HG03571 (cell line): ENCODE data around the gene RNF38.
"Not testable (repeated sequence)": the region's sequence is repeated elsewhere in the genome, so short reads cannot be mapped to it uniquely, and the experiment has no call there.

Source experiments
- ATAC-seq: cut with Tn5 transposase; IDR thresholded peaks from one replicate; pipeline ENCODE4 v1.9.1; 2021; ENCODE audit not compliant: unreplicated experiment

Gene RNF38

DNA sequence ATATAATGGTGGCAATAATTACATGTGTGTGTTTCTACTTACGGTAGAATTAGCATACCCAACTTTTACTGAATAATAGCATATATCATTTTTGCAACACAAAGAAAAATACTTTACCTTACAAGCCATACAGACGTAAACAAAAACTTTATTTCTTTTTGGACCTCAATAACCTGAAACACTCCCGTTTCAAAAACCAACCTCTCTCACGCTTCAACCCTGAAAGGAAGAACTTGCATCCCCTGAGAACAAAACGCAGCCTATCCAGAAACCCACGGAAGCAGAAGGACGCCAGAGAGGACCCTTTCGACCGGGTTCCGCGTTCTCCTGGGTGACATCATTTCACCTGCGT is at the start of gene RNF38:
Gene RNF38 (minus strand): TSS at position 290 of the 352 bp plus-strand sequence. CDS start 161 bp downstream, at position 129.
- ATAC-seq = no peak

GRCh38 chr9:36448555-36448954 is 48.5 kb upstream of the RNF38 start:
- ATAC-seq = not testable (repeated sequence)

DNA sequence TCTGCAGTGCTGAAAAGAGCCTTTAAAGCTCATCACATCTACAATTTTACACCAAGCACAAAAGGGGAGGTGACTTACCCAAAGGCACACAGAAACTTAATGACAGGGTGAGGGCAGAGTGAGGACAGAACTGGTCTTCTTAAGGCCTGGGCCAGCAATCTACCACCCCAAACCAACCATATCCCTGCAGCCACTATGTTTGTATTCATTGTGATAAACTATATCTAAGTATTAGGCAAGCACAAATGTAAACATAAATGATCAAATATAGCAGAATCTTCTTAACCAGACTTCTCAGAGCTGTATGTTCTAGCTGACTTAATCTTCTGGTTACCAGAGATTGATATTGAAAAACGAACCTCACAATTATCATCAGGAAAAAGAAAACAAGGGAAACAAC is 47.9 kb upstream of the RNF38 start:
- ATAC-seq = no peak

DNA sequence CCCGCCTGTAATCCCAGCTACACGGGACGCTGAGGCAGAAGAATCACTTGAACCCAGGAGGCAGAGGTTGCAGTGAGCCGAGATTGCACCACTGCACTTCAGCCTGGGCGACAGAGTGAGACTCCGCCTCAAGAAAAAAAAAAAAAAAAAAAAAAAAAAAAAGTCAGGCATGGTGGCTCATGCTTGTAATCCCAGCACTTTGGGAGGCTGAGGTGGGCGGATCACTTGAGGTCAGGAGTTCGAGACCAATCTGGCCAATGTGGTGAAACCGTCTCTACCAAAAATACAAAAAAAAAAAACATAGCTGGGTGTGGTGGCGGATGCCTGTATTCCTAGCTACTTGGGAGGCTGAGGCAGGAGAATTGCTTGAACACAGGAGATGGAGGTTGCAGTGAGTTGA is 46.6 kb upstream of the RNF38 start:
- not testable (repeated sequence) for ATAC-seq

GRCh38 chr9:36445800-36446361 is 45.8 kb upstream of the RNF38 start:
- ATAC-seq = no peak

- no peak for ATAC-seq
Observed at GRCh38 chr9:36444203-36444602, 44.1 kb upstream of the RNF38 start.

GRCh38 chr9:36443581-36443980 is 43.5 kb upstream of the RNF38 start:
- no peak for ATAC-seq

DNA sequence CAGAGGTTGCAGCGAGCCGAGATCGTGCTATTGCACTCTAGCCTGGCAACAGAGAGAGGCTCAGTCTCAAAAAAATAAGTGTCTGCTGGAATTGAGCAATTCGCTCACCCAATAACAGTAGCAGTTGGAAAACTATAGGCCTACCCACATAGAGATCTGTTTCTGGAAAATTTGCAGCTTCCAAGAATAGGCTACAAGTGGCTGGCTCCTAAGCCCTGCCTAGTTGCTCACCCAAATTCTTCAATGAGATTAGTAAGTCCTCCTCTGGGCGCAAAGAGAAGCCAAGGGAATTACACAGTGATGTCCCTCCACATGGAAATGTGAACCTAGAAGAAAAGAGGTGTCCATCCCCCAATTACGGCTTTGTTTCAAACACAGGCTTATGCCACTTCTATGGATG is 42.6 kb upstream of the RNF38 start:
- no peak for ATAC-seq

- no peak for ATAC-seq
Observed at GRCh38 chr9:36441966-36442365, 41.9 kb upstream of the RNF38 start.

DNA sequence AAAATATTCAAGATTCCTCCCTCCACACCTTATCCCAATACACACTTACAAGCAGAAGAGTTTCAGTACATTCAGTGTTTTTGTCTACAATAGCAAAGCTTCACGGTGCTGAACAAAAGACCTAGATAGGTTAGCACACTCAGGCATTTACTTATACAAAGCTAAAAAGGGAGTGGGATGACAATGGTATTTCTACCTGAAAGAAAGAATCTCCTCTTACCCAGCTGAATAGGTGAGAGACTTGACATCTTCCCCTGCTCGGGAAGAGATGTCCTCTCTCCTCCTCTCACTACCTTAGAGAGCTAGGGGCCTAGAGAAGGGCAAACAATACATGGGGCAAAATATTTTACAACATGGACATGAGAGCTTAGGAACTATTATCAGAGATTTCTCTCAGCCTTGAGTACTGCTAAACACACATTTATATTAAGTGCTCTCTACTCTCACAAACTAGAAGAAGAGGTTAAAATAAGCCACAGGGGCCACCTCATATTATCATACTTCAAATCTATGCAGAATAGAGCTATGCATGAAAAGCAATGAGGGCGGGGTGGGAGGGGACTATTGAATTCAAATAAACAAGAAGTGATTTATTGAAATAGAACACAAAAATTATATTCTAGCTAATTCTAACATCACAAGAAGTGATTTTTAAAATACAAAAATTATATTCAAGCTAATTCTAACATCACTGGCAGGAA is 38.6 kb upstream of the RNF38 start:
- no peak for ATAC-seq

DNA sequence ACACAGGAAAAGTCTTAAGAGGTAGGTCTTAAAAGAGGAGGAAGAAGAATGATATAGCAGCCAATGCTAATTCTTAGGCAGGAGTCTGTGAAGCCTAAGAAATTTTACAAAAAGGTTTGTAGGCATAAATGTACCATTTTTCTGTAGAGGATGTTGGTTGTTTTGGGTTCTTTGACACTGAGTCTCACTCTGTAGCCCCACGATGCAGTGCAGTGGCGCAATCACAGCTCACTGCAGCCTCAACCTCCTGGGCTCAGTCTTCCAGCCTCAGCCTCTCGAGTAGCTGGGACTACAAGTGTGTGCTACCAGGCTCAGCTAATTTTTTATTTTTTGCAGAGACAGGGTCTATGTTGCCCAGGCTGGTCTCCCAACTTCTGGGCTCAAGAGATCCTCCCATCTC is 37.7 kb upstream of the RNF38 start:
- ATAC-seq = no peak

GRCh38 chr9:36436909-36437308 is 36.8 kb upstream of the RNF38 start:
- no peak for ATAC-seq

DNA sequence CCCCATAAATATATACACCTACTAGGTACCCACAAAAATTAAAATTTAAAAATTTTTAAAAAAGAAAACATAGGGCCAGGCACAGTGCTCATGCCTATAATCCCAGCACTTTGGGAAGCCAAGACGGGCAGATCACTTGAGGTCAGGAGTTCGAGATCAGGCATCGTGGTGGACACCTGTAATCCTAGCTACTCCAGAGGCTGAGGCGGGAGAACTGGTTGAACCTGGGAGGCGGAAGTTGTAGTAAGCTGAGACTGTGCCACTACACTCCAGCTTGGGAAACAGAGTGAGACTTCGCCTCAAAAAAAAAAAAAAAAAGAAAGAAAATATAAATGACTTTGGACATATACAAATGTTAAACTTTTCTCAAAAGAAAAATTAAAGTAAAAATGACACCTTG is 33.3 kb upstream of the RNF38 start:
- no peak for ATAC-seq

GRCh38 chr9:36431078-36431477 is 31.0 kb upstream of the RNF38 start:
- no peak for ATAC-seq

GRCh38 chr9:36426945-36427344 is 26.9 kb upstream of the RNF38 start:
- ATAC-seq = no peak

DNA sequence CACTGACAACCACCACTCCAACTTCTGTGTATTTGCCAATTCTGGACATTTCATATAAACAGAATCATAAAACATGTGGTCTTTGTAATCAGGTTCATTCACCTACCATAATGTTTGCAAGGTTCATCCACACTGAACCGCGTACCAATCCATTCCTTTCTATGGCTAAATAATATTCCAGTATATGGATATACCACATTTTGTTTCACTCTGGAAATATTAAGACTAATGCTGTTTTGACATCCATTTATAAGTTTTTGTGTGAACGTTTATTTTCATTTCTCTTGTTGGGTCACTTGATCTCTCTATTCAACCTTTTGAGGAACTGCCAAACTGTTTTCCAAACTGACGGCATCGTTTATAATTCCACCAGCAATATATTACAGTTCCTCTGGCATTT is 26.3 kb upstream of the RNF38 start:
- no peak for ATAC-seq

GRCh38 chr9:36424289-36425055 is 24.4 kb upstream of the RNF38 start:
- no peak for ATAC-seq

- no peak for ATAC-seq
Observed at GRCh38 chr9:36423206-36423605, 23.1 kb upstream of the RNF38 start.

GRCh38 chr9:36416890-36417289 is 16.8 kb upstream of the RNF38 start:
- no peak for ATAC-seq

DNA sequence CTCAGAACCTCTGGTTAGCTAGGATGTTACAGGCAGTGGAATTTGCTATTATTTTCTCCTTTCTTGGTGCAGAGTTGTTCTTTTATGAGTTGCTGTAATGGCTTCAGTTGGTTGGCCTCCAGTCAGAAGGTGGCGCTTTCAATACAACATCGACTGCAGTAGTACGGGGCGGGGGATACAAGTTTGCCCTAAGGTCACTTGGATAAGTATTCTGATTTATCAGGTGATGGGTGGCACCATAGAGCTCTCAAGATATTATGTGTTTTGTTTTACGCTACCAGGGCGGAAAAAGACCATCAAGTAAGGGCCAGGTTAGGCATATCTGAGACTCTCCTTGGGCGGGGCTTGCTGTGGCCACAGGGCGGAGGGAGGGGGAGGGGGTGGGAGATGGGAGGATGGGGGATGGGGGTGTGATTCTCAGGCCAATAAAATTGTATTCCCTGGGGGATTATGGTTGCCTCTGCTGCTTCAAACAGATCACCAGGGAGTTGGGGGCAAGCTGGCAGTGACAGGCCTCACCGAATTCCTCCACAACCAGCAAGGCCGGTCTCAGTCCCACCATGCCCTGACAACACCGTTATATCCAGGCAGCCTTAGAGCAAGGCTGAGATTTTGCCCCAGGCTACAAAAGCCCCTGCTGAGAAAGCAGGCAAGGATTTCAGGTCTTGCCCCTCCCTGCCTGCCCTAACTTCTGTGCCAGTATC is 15.9 kb upstream of the RNF38 start:
- ATAC-seq = no peak

- ATAC-seq = not testable (repeated sequence)
Observed at GRCh38 chr9:36411410-36411809, 11.3 kb upstream of the RNF38 start.

DNA sequence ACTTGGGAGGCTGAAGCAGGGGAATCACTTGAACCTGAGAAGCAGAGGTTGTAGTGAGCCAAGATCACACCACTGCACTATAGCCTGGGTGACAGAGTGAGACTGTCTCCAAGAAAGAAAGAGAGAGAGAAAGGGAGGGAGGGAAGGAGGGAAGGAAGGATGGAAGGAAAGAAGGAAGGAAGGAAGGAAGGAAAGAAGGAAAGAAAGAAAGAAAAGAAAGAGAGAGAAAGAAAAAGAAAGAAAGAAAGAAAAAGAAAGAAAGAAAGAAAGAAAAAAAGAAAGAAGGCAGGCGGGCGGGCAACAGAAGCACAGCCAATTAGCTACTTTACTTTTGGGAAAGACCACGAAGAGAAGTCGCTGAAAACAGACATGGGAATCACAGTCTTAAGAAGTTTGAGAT is 9.0 kb upstream of the RNF38 start:
- not testable (repeated sequence) for ATAC-seq
